ENCODE data around the gene EEF2KMT. TPM values are rescaled to one million over a fixed set of nuclear protein-coding genes. Genes with fewer than 3 reads are reported as not detected.
A peak's percentile ranks its signal among the peaks of the same experiment; 100 is the strongest.

Gene EEF2KMT
- total RNA-seq, 6 donors from 2014 or later = 2.9 to 24.1 (median 9.7) TPM

- no peak for TF ChIP-seq POLR2A (IDR thresholded peaks at IDR 0.05)
- TF ChIP-seq, protein P1, sequence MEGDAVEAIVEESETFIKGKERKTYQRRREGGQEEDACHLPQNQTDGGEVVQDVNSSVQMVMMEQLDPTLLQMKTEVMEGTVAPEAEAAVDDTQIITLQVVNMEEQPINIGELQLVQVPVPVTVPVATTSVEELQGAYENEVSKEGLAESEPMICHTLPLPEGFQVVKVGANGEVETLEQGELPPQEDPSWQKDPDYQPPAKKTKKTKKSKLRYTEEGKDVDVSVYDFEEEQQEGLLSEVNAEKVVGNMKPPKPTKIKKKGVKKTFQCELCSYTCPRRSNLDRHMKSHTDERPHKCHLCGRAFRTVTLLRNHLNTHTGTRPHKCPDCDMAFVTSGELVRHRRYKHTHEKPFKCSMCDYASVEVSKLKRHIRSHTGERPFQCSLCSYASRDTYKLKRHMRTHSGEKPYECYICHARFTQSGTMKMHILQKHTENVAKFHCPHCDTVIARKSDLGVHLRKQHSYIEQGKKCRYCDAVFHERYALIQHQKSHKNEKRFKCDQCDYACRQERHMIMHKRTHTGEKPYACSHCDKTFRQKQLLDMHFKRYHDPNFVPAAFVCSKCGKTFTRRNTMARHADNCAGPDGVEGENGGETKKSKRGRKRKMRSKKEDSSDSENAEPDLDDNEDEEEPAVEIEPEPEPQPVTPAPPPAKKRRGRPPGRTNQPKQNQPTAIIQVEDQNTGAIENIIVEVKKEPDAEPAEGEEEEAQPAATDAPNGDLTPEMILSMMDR (IDR thresholded peaks at IDR 0.05) = no peak
- no peak for TF ChIP-seq EP300 (IDR thresholded peaks at IDR 0.05)
- TF ChIP-seq POLR2AphosphoS5 (IDR thresholded peaks at IDR 0.05) = no peak
- H3K9me3 ChIP-seq = no peaks in the 10 kb centered on the region
- H3K27me3 ChIP-seq = no peaks in the 10 kb centered on the region
- no peaks in the 10 kb centered on the region for H3K36me3 ChIP-seq
- peak overlapping the region in 3 of 4 donors; percentile 65 to 87 (median 78) for H3K27ac ChIP-seq
- DNase-seq (peak in 1 of 2 donors; percentile 72), ATAC-seq (ENCODE audit: low FRiP score in 2 of 2) (peak; percentile 27 to 62)
- WGBS, 2 donors = 11 to 50% methylated on average over 1 to 7 of the region's 7 CpGs
- H3K4me1 ChIP-seq = peaks cover 0 to 14% (median 7%) of the 10 kb centered on the region in 4 donors
- peak overlapping the region in 3 of 4 donors; percentile 28 to 43 (median 41) for H3K4me3 ChIP-seq
Observed at GRCh38 chr16:5064915-5065314, 32.7 kb downstream of the EEF2KMT start.

GRCh38 chr16:5062790-5063765 is 34.5 kb downstream of the EEF2KMT start:
- WGBS, 2 donors = 72 to 73% methylated on average over 13 to 19 of the region's 19 CpGs
- Histone ChIP-seq H3K4me1 (peaks cover 0 to 14% (median 7%) of the 10 kb centered on the region in 4 donors), H3K27me3 (no peaks in the 10 kb centered on the region), H3K4me3 (no peak overlapping the region), H3K36me3 (no peaks in the 10 kb centered on the region), H3K9me3 (no peaks in the 10 kb centered on the region), H3K27ac (no peak overlapping the region)
- no peak for DNase-seq
- TF ChIP-seq, protein P1 (IDR thresholded peaks at IDR 0.05) = no peak
- ATAC-seq (ENCODE audit: low FRiP score in 2 of 2) = no peak

GRCh38 chr16:5062051-5062450 is 35.5 kb downstream of the EEF2KMT start:
- TF ChIP-seq EP300 (IDR thresholded peaks at IDR 0.05) (no peak), POLR2AphosphoS5 (IDR thresholded peaks at IDR 0.05) (no peak), POLR2A (IDR thresholded peaks at IDR 0.05) (no peak)
- TF ChIP-seq, protein P1 (IDR thresholded peaks at IDR 0.05) = no peak
- H3K9me3 ChIP-seq = no peaks in the 10 kb centered on the region
- DNase-seq (no peak), ATAC-seq (ENCODE audit: low FRiP score in 2 of 2) (no peak)
- no peak overlapping the region for H3K27ac ChIP-seq
- no peaks in the 10 kb centered on the region for H3K27me3 ChIP-seq
- no peak overlapping the region for H3K4me3 ChIP-seq
- no peaks in the 10 kb centered on the region for H3K36me3 ChIP-seq
- peaks cover 0 to 14% (median 7%) of the 10 kb centered on the region in 4 donors for H3K4me1 ChIP-seq
- 86 to 90% methylated on average over 3 to 11 of the region's 11 CpGs for WGBS, 2 donors

GRCh38 chr16:5060073-5060641 is 37.4 kb downstream of the EEF2KMT start:
- ATAC-seq (ENCODE audit: low FRiP score in 2 of 2) (no peak), DNase-seq (no peak)
- Histone ChIP-seq H3K4me1 (peaks cover 0 to 16% (median 0%) of the 10 kb centered on the region in 4 donors), H3K36me3 (peaks cover 0 to 4% (median 1%) of the 10 kb centered on the region in 4 donors), H3K27me3 (no peaks in the 10 kb centered on the region), H3K27ac (no peak overlapping the region), H3K4me3 (no peak overlapping the region), H3K9me3 (no peaks in the 10 kb centered on the region)
- TF ChIP-seq, protein P1 (IDR thresholded peaks at IDR 0.05) = no peak
- TF ChIP-seq POLR2A (IDR thresholded peaks at IDR 0.05) = no peak
- TF ChIP-seq POLR2AphosphoS5 (IDR thresholded peaks at IDR 0.05) = no peak
- TF ChIP-seq EP300 (IDR thresholded peaks at IDR 0.05) = no peak
- 80 to 85% methylated on average over 3 to 10 of the region's 10 CpGs for WGBS, 2 donors

Data from upper lobe of left lung (tissue), 6 donors.